ENCODE measurements around the gene ATF7. TPM values are rescaled to one million over a fixed set of nuclear protein-coding genes. Genes with fewer than 3 reads are reported as not detected.

ATF7 gene
- total and polyA plus RNA-seq, 2 of the 13 experiments (the other 11 are each of a cell fraction or from before 2014, with no cell fraction given): 9.6 to 16.2 TPM

DNA sequence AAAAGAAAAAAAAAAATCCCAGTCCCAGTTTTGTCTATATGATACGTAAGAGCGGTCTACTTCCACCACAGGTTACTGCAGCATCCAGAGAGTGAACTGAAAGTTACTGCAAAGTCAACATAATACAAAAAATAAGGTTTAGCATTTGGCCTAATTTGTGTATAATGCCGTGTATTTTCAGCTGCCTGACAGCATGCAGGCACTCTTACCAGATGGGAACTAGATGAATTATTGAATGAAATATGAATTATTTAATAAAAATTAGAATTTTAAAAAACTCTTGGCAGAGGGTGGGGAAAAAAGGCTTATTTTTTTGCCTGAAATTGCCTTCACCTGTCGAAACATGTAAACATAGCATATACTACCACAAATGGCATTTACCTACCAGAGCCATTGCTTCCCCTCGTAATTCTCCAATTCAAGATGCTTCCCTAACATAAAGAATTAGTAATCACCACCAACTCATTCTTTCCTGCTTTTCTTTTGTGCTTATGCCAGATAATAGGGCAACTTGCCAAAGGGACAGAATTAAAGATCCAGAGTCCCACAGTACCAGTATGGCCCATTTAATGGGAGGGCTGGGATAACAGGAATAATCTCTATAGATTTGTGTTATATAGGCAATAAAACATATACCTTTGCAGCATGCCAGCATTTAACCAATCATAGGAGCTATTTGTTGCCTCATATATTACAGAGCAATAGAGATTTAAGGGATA, 31.1 kb downstream of the ATF7 start:
- no peak for ATAC-seq
- DNase-seq (ENCODE audit: low spot score): no peak
- H3K36me3 ChIP-seq (replicated peaks in 1 of 2; ENCODE audit: control insufficient read depth in 1 of 2, insufficient read depth in 2 of 2, low read length in 2 of 2): peaks cover 0 to 6% of the 10 kb centered on the region in 2 experiments; a peak in 1 of 5 replicates
- in situ Hi-C loops (cut with HindIII; ENCODE audit: extremely low pct_ligation_motif_present, low pct_unique_long_range_greater_than_20kb) (no loop called here), intact Hi-C loops (cut with micrococcal nuclease; ENCODE audit: unreplicated experiment) (no loop called here)
- H3K9ac ChIP-seq (ENCODE audit: insufficient read depth, low read depth, low read length): no peak overlapping the region
- CTCF ChIA-PET (ENCODE audit: low intra/inter-chr PET ratio, low total read pairs): no interaction called here
- H3K9me3 ChIP-seq (ENCODE audit: low read length): no peaks in the 10 kb centered on the region
- H3K4me2 ChIP-seq (ENCODE audit: low read depth, low read length): no peak overlapping the region
- H4K20me1 ChIP-seq (ENCODE audit: insufficient read depth, low read length): no peaks in the 10 kb centered on the region
- H3K27me3 ChIP-seq (ENCODE audit: control insufficient read depth in 1 of 2, insufficient read depth in 2 of 2, low read length in 2 of 2): no peaks in the 10 kb centered on the region
- no peaks in the 10 kb centered on the region for H3K79me2 ChIP-seq (ENCODE audit: insufficient read depth, low read length)
- BruUV-seq (replicated peaks): no TSS peak
- TF ChIP-seq SKIL (CRISPR knock-in tag; IDR thresholded peaks at IDR 0.05; ENCODE audit: borderline replicate concordance) (no peak), WIZ (CRISPR knock-in tag; IDR thresholded peaks at IDR 0.05) (no peak), ZNF430 (CRISPR knock-in tag; IDR thresholded peaks at IDR 0.05) (no peak), GZF1 (CRISPR knock-in tag; IDR thresholded peaks at IDR 0.05) (no peak), NPAS2 (CRISPR knock-in tag; IDR thresholded peaks at IDR 0.05; ENCODE audit: borderline replicate concordance) (no peak), TSC22D2 (CRISPR knock-in tag; IDR thresholded peaks at IDR 0.05; ENCODE audit: borderline replicate concordance) (no peak), RXRA (CRISPR knock-in tag; IDR thresholded peaks at IDR 0.05) (no peak), ZNF33A (CRISPR knock-in tag; IDR thresholded peaks at IDR 0.05; ENCODE audit: borderline replicate concordance) (no peak), ATM (IDR thresholded peaks at IDR 0.05; ENCODE audit: borderline replicate concordance) (no peak), KLF13 (CRISPR knock-in tag; IDR thresholded peaks at IDR 0.05) (no peak), JARID2 (CRISPR knock-in tag; IDR thresholded peaks at IDR 0.05; ENCODE audit: insufficient replicate concordance) (no peak), TARDBP (CRISPR knock-in tag; IDR thresholded peaks at IDR 0.05) (no peak), ATRX (CRISPR knock-in tag; IDR thresholded peaks at IDR 0.05; ENCODE audit: borderline replicate concordance) (no peak), ZNF580 (CRISPR knock-in tag; IDR thresholded peaks at IDR 0.05; ENCODE audit: borderline replicate concordance, low read depth) (no peak), ZNF772 (CRISPR knock-in tag; IDR thresholded peaks at IDR 0.05) (no peak), SIX1 (CRISPR knock-in tag; IDR thresholded peaks at IDR 0.05; ENCODE audit: borderline replicate concordance) (no peak), MIXL1 (CRISPR knock-in tag; IDR thresholded peaks at IDR 0.05) (no peak)
- H3K4me1 ChIP-seq (ENCODE audit: insufficient read depth, low read length): peaks cover 38% of the 10 kb centered on the region
- H3K4me3 ChIP-seq (replicated peaks in 1 of 3; ENCODE audit: insufficient read depth in 1 of 3, low read depth in 2 of 3, low read length in 3 of 3): no peak overlapping the region
- no peak overlapping the region for H3K27ac ChIP-seq (ENCODE audit: extremely low read length, insufficient read depth, low read length)
- FAIRE-seq: no peak
- POLR2A ChIA-PET: no interaction called here
- 96% methylated on average over 5 of the region's 5 CpGs for WGBS (ENCODE audit: low lambda C conversion rate)
- H2AFZ ChIP-seq (ENCODE audit: low read length): no peak overlapping the region

Data from HepG2 (cell line).